ENCODE data around the gene NPAS3.

NPAS3 gene

GRCh38 chr14:33098016-33098415, 159.3 kb downstream of the NPAS3 start:
- no peak for ATAC-seq (ENCODE audit: insufficient read depth, low read depth)

GRCh38 chr14:33103489-33103888, 164.8 kb downstream of the NPAS3 start:
- TF ChIP-seq CTCF (IDR thresholded peaks at IDR 0.05; ENCODE audit: borderline replicate concordance, extremely low read depth, low read length, poor library complexity, severe bottlenecking) (no peak), EZH2 (IDR thresholded peaks at IDR 0.05; ENCODE audit: borderline replicate concordance, low read depth, low read length, severe bottlenecking) (no peak)
- H3K9ac ChIP-seq (ENCODE audit: low read depth, low read length): no peak overlapping the region
- H4K20me1 ChIP-seq (ENCODE audit: insufficient read depth, low read length): no peaks in the 10 kb centered on the region
- no peak overlapping the region for H3K4me3 ChIP-seq (ENCODE audit: low read depth in 1 of 2, low read length in 2 of 2)
- DNase-seq (no peak), ATAC-seq (ENCODE audit: insufficient read depth, low read depth) (no peak)
- peaks cover 2% of the 10 kb centered on the region for H3K27me3 ChIP-seq (ENCODE audit: insufficient read depth, low read length, poor library complexity)
- H3K4me2 ChIP-seq (ENCODE audit: insufficient read depth, low read length): no peak overlapping the region
- no peaks in the 10 kb centered on the region for H3K36me3 ChIP-seq (ENCODE audit: insufficient read depth, low read length)
- no peak overlapping the region for H3K27ac ChIP-seq (ENCODE audit: low read length)
- no peaks in the 10 kb centered on the region for H3K4me1 ChIP-seq (ENCODE audit: insufficient read depth, low read length)
- H2AFZ ChIP-seq (ENCODE audit: low read depth, low read length): no peak overlapping the region
- H3K79me2 ChIP-seq (ENCODE audit: insufficient read depth, low read length): no peaks in the 10 kb centered on the region
- no peaks in the 10 kb centered on the region for H3K9me3 ChIP-seq (ENCODE audit: insufficient read depth, low read length, severe bottlenecking)

More at GRCh38 chr14:33098016-33098415, 159.3 kb downstream of the NPAS3 start:
- Histone ChIP-seq H4K20me1 (ENCODE audit: insufficient read depth, low read length) (no peaks in the 10 kb centered on the region), H3K79me2 (ENCODE audit: insufficient read depth, low read length) (no peaks in the 10 kb centered on the region), H3K27me3 (ENCODE audit: insufficient read depth, low read length, poor library complexity) (no peaks in the 10 kb centered on the region), H3K9ac (ENCODE audit: low read depth, low read length) (no peak overlapping the region), H3K9me3 (ENCODE audit: insufficient read depth, low read length, severe bottlenecking) (no peaks in the 10 kb centered on the region), H3K4me2 (ENCODE audit: insufficient read depth, low read length) (no peak overlapping the region), H2AFZ (ENCODE audit: low read depth, low read length) (no peak overlapping the region), H3K36me3 (ENCODE audit: insufficient read depth, low read length) (no peaks in the 10 kb centered on the region), H3K27ac (ENCODE audit: low read length) (no peak overlapping the region), H3K4me1 (ENCODE audit: insufficient read depth, low read length) (no peaks in the 10 kb centered on the region), H3K4me3 (ENCODE audit: low read depth in 1 of 2, low read length in 2 of 2) (no peak overlapping the region)
- no peak for TF ChIP-seq CTCF (IDR thresholded peaks at IDR 0.05; ENCODE audit: borderline replicate concordance, extremely low read depth, low read length, poor library complexity, severe bottlenecking)
- TF ChIP-seq EZH2 (IDR thresholded peaks at IDR 0.05; ENCODE audit: borderline replicate concordance, low read depth, low read length, severe bottlenecking): no peak
- DNase-seq: no peak

- no peaks in the 10 kb centered on the region for H3K4me1 ChIP-seq (ENCODE audit: insufficient read depth, low read length)
- TF ChIP-seq EZH2 (IDR thresholded peaks at IDR 0.05; ENCODE audit: borderline replicate concordance, low read depth, low read length, severe bottlenecking) (no peak), CTCF (IDR thresholded peaks at IDR 0.05; ENCODE audit: borderline replicate concordance, extremely low read depth, low read length, poor library complexity, severe bottlenecking) (no peak)
- H3K4me3 ChIP-seq (ENCODE audit: low read depth in 1 of 2, low read length in 2 of 2): no peak overlapping the region
- H3K27ac ChIP-seq (ENCODE audit: low read length): no peak overlapping the region
- no peaks in the 10 kb centered on the region for H3K79me2 ChIP-seq (ENCODE audit: insufficient read depth, low read length)
- no peaks in the 10 kb centered on the region for H3K36me3 ChIP-seq (ENCODE audit: insufficient read depth, low read length)
- H3K9me3 ChIP-seq (ENCODE audit: insufficient read depth, low read length, severe bottlenecking): no peaks in the 10 kb centered on the region
- H3K4me2 ChIP-seq (ENCODE audit: insufficient read depth, low read length): no peak overlapping the region
- no peak for DNase-seq
- no peaks in the 10 kb centered on the region for H4K20me1 ChIP-seq (ENCODE audit: insufficient read depth, low read length)
- H2AFZ ChIP-seq (ENCODE audit: low read depth, low read length): no peak overlapping the region
- ATAC-seq (ENCODE audit: insufficient read depth, low read depth): no peak
- no peak overlapping the region for H3K9ac ChIP-seq (ENCODE audit: low read depth, low read length)
- peaks cover 2% of the 10 kb centered on the region for H3K27me3 ChIP-seq (ENCODE audit: insufficient read depth, low read length, poor library complexity)
These were observed 165.3 kb downstream of the NPAS3 start for GRCh38 chr14:33103966-33104365.

Measured in DND-41 (cell line).